GM19193 (cell line): ENCODE data around the gene PRKN.

Experiments used
- POLR2A ChIP-seq: IDR thresholded peaks from 4 replicates; pipeline ENCODE4 v1.6.1; 2011; ENCODE audit not compliant: insufficient read depth, insufficient read length; ENCODE audit errors: extremely low read depth

PRKN gene

GRCh38 chr6:161674930-161675682, 1052.5 kb downstream of the PRKN start:
- TF ChIP-seq POLR2A: no peak

- TF ChIP-seq POLR2A: no peak
Observed at GRCh38 chr6:161673026-161673425, 1054.5 kb downstream of the PRKN start.

GRCh38 chr6:161671117-161671516, 1056.4 kb downstream of the PRKN start:
- no peak for TF ChIP-seq POLR2A

GRCh38 chr6:161668665-161669064, 1058.9 kb downstream of the PRKN start:
- TF ChIP-seq POLR2A: no peak

GRCh38 chr6:161667957-161668356, 1059.6 kb downstream of the PRKN start:
- TF ChIP-seq POLR2A: no peak

- no peak for TF ChIP-seq POLR2A
Observed at GRCh38 chr6:161663682-161664081, 1063.9 kb downstream of the PRKN start.

GRCh38 chr6:161660666-161661571, 1066.6 kb downstream of the PRKN start:
- TF ChIP-seq POLR2A: no peak

GRCh38 chr6:161658211-161658610, 1069.4 kb downstream of the PRKN start:
- no peak for TF ChIP-seq POLR2A

GRCh38 chr6:161654209-161654608, 1073.4 kb downstream of the PRKN start:
- TF ChIP-seq POLR2A: no peak

GRCh38 chr6:161651949-161652348, 1075.6 kb downstream of the PRKN start:
- TF ChIP-seq POLR2A: no peak

GRCh38 chr6:161649841-161650240, 1077.7 kb downstream of the PRKN start:
- TF ChIP-seq POLR2A: no peak

GRCh38 chr6:161649068-161649467, 1078.5 kb downstream of the PRKN start:
- no peak for TF ChIP-seq POLR2A

GRCh38 chr6:161647234-161647633, 1080.3 kb downstream of the PRKN start:
- no peak for TF ChIP-seq POLR2A

GRCh38 chr6:161644521-161644920, 1083.0 kb downstream of the PRKN start:
- no peak for TF ChIP-seq POLR2A

- TF ChIP-seq POLR2A: no peak
Observed at GRCh38 chr6:161641175-161641574, 1086.4 kb downstream of the PRKN start.

- no peak for TF ChIP-seq POLR2A
Observed at GRCh38 chr6:161639772-161640171, 1087.8 kb downstream of the PRKN start.
